ENCODE measurements around the gene RBM7.
A peak's percentile ranks its signal among the peaks of the same experiment; 100 is the strongest.

The RBM7 gene

DNA sequence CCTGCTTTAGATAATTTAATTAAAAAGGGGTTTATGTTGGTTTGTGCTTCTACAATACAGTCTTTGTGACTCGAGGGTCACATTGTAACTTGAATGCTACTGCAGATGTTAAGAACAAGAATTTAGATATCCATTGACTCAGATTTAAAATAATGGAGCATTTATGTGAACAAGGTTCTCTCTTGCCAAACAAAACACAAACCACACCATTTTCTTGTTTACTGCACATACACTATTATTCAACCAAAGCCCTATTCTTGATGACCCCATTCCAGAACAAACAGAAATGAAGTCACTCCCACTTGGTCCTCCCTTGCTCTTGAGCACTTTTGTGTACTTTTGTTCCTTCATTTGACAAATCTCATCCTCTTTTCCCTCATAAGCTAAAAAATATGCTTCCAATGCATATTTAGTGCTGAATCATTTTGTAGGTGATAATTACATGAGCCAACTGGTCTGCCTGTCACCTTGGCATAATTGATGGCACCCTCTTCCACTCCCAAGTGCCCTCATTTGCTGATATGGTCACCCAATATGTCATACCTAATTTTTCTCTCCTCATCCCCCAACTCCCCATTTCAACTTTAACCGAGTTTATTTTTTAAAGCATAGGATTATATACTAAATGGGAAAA is 3.0 kb upstream of the RBM7 start:
- no peak for DNase-seq

DNA sequence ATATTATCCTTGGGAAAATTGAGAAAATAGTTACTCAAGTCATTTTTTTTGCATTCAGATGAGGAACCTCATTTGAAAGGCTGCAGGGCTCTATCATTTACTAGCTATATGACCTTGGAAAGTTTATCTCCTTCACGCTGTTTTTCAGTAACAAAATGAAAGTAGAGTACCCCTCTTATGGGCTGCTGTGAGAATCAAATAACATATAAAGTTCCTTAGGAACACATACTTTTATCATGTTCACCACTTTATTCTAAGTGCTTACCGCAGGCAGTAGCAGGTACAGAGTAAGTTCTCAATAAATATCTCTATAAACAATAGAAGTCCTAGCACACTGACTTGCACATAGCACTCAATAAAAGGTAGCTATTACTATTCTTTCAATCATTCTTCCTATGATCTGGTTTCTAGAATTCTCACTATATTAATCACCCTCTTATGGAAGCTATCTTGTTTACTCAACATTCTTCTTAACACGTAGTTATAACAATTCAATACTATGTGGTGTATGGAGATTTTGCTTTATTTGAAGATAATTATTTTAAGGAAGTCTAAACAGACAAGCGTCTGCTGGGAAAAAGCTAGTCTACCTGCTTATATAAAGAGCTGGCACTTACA is 2.1 kb upstream of the RBM7 start:
- no peak for DNase-seq

DNA sequence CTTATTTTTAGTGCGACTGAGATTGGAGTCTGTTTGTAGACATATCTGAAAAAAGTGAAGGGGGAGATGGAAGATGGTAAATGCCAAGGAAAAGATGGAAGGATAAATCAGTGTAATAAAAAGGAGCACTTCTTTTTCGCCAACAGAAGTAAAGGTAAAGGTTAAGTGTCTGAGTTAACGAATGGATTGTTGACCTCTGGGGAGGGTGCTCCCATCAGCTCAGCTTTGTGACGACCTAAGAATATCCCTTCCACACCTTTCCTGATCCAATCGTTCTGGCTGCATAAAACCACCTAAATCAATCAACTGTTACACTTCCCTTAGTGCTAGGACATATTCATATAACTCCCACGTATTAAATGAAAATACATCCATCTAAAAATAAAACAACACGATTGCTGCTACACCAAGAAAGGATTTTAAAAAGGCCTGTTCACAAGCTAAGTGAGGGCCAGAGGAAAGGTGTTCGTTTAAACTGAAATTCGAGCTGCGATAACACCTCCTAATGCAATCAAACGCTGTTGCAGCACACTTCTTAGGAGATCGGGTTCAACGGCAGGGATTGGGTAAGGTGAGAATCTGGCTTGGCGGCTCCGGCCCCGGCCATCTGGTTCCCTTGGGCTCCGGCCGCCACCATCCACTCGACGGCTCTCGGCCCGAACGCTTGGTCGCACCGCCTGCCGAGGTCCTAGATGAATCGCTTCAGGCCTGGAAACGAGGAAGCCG is 813 bp upstream of the RBM7 start:
- no peak for DNase-seq

DNA sequence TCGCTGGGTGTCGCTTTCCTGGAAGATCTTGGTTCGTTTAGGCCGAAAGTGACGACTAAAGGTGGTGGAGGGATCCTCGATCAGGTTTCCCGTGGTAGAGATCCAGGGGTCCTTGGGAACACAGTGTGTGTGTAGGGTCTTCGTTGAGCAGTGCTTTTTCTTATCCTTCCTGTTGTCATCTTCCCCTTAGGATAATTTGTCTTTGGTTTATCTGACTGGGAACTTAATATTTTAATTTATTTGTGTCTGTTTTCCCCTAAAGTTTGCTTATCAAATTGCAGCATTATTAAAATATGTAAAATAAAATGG is 403 bp downstream of the RBM7 start:
- no peak for DNase-seq

DNA sequence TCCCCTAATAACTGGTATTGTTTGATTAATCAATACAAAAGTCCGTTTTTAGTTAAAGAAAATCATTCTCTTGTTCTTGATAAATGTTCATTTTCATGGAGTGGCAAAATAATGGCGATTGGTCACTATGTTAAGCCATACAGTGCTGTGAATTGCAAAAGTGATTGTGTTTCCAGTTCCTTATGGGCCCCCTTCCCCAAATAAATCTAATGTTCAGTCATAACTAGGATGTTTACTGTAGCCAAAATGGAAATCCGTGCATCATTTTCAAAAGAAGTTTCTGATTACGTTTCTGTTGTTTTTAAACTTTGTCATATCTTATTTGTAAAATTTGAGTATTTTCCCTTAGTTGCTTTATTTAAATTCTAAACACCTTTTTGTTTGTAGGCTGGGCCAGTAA is 845 bp downstream of the RBM7 start:
- no peak for DNase-seq

- DNase-seq, result no peak
These were observed 12.5 kb downstream of the RBM7 start for GRCh38 chr11:114412946-114413345.

- no peak for DNase-seq
These were observed 13.5 kb downstream of the RBM7 start for GRCh38 chr11:114413958-114414357.

DNA sequence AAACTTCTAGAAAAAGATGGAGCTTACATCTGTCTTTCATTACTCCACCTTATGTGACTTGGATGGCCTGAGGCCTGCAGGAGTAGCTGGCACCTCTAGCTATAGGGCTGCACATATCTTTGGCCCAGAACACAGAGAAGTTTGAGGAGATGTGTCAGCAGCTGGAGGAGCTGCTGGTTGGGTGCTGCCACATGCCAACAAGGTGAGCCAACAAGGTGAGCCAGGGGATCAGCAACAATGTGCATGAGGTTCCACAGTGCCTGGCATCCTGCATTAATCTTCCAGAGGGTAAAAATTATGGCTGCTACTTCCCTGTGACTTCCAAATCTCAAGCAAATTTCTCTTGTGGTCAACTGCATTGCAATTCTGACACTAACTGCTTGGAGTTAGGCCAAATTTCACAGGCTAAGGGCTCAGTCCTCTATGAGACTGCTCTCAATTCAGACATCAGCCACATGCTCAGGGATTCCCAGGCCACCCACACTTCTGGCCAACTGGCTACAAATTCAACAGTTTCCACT is 16.0 kb downstream of the RBM7 start:
- no peak for DNase-seq

DNA sequence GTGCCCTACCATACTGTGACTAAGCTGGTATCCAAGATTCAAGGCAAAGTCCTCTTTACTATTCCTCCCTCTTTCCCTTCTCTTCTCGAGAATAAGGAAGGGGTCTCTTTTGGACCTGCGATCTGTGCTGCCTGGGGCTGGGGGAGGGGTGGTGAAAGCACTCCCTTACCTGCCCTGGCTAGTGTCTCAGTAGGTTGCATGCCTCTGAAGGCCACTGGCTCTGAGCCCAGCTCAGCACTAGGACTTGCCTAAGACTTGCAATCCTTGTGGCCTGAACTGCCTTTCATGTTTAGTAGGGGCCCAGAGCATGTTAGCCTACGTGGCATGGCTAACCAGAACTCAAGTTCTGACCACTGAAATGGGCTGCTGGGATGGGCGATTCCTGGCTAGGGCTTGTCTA is 25.8 kb downstream of the RBM7 start:
- DNase-seq, result no peak

DNA sequence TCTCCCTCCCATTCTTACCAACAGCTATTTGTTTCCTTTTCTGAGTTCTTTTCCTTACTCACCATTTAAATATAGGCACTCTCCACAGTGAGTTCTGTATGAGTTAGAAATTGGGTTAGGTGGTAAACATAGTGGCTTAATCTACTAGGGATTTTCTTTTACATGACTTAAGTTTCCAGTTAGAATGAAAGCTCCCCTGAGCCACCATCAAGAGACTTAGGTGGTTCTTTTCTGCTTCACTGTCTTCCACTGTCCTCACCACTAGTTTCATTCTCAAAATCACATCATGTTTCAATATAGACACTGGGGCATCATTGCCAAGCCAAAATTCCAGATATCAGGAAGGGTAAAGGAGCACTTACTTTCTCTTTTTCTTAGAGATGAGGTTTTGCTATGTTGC is 29.8 kb downstream of the RBM7 start:
- no peak for DNase-seq

DNA sequence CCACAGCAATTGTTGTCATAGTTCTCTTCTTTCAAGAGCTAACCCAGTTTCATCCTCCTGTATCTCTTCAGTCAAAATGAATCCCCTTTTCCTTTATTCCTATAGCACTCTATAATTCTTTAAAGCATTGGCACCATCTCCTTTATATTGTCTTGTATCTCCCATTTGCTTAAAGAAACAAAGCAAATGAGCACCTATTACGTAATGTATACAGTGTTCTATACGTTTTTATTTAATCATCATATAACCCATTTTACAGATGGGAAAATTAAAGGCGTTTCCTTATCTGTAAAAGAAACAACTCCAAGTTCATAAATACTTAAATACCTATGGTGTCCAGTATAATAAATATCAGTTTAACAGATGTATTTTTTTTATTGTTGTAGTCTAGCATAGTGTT is 32.4 kb downstream of the RBM7 start:
- DNase-seq, result no peak

DNA sequence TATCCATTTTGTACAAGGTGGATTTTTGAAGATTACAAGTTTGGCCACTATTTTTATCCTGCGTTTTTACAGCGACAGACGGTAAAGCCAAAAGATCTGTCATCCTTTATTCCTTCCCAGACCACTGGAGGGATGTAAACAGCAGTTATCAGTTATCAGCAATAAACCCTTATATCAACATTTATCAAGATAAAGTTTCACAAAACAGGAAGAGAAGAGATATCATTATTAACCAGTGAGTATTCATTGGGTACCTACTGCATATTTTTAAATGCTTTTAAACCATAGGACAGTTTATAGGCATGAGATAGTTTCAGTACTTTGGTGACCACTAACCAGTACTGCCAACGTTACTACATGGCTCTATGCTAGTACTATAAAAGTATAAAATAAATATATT is 32.9 kb downstream of the RBM7 start:
- DNase-seq, result no peak

DNA sequence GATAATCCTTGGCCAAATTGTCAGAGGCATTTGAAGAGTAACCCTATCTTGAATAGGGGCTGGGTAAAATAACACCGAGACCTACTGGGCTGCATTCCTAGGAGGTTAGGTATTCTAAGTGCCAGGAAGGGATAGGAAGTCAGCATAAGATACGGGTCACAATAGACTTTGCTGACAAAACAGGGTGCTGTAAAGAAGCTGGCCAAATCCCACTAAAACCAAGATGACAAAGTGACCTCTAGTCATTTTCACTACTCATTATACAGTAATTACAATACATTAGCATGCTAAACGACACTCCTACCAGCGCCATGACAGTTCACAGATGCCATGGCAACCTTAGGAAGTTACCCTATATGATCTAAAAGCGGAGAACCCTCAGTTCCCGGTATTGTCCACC is 37.8 kb downstream of the RBM7 start:
- DNase-seq, result no peak

GRCh38 chr11:114439229-114440120 is 39.0 kb downstream of the RBM7 start, which contains the start of gene REXO2:
Gene REXO2 (plus strand): TSS chr11:114439467. CDS start chr11:114439529, 62 bp downstream.
- peak; percentile 89 for DNase-seq

GRCh38 chr11:114440121-114440860 is 39.8 kb downstream of the RBM7 start:
- no peak for DNase-seq

DNA sequence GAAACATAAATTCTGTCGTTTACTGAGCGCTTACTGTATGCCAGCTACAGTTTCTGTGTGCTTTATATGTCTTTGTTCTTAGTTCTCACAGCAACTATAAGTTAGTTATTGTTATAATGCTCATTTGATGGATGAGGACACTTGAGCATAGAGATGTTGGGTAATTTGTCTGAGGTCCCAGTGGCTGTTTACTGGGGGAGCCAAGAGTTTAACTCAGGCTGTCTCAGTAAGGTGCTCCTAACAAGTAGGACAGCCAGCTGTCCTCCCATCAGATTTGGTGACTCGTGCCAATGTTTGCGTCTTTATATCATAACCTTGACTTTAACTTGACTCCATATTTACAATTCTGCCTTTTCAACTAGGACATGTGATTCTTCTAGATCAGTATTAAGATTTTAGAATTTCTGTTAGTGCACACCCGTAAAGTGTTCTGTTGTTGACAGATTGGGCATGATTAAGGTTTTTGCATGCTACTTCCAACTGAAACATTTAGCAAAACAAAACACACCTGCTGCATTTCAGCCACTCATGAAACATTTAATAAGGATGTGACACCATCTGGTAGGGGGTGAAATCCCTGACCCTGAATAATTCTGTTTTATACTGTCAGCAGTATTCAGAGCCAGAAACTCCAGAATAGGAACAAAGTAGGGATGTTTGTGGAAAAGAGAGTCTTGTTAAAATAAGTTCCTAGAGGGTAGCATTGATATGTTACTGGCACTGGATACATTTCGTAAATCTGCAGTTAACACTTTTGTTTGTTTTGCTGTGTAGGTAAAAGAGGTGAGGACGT is 40.7 kb downstream of the RBM7 start:
- no peak for DNase-seq

GRCh38 chr11:114441921-114442320 is 41.5 kb downstream of the RBM7 start:
- DNase-seq, result no peak

DNA sequence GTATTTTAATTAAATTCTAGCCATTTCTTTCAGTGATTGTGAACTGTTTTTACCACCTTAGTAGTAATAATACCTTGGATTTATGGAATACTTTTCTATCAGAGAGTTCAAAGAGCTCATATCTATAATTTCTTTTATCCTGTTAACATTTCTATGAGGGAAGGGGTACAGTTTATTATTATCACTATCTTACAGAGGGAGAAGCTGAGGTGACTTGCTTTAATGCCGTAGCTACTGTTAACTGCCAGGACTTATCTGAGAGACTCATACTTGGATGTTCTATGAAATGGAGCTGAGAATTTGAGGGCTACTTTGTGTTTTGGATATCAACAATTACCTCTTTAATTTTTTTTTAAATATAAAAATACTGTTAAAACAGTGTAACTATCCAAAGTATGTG is 42.1 kb downstream of the RBM7 start:
- no peak for DNase-seq

DNA sequence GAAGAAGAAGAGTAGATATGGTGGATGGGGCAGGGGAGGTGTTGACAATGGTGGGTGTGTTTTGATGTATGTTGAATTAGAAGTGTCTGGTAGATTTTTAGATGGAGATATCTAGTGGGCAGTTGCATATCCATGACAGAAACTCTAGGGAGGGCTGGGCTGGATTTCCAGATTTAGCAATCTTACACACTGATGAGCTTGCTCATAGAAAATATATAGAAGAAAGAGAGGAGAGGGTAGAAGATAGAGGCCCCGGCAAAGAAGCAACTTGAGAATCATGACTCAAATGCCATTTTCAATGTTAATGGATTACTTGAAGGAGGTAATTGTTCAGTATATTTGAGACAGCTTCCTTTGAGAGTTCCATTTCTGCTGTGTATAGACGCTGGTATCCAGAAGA is 47.0 kb downstream of the RBM7 start:
- no peak for DNase-seq

GRCh38 chr11:114447892-114448291 is 47.4 kb downstream of the RBM7 start:
- DNase-seq, result no peak

DNA sequence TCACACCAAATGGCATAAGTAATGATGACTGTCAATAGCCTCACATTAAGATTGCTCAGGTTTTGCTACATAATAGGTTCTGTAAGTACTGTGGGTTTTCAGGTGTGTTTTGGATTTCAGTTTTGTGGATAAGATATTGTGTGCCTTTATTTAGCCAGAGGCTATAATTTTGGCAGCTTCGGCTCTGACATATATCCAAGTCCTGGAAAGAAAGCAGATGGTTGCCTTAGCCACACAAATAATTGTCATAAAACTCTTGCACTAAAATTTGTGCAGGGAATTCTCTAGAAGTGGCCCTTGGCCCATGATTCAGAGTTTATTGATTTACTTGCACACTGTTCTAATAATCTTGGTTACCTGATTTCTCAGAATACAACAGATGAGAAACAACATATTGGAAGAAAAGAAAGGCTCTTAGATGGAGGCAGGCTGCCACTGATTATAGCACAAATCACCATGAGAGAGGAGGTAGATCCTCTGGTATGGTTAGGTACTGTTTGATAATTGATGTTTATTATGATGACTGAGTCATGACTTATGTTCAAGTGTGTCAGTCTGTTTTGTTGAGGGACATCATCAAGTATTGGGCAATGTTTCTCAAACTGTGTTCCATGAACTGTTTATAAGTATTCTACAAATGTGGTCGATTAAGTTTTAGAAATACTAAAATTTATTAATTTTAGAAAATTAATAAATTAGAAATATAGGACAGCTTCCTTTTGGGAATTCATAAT is 48.5 kb downstream of the RBM7 start:
- DNase-seq, result no peak
